Thyroid gland (tissue), 4 donors: Measurements from ENCODE around the gene WFIKKN1.

Experiments
- POLR2A ChIP-seq, 2 donors: fragments of 450-650 bp; IDR thresholded peaks; one replicate each; pipeline ENCODE4 v1.6.1; 2017; ENCODE audit warnings: antibody characterized with exemption in 2 of 2, mild to moderate bottlenecking in 2 of 2, moderate library complexity in 1 of 2
- TF ChIP-seq, protein P1 (sequence below), 6 experiments: fragments of 200-600 bp in 3 of 6; fragments of 450-650 bp in 3 of 6; sonication (generic) in 3 of 6; IDR thresholded peaks; one replicate each; pipeline ENCODE4 v1.5.1; 2016 to 2019; ENCODE audit warnings: antibody characterized with exemption in 6 of 6, mild to moderate bottlenecking in 2 of 6, inconsistent platforms in 1 of 6, moderate library complexity in 1 of 6

GRCh38 chr16:591231-591630 is 39.6 kb upstream of the WFIKKN1 start:
- TF ChIP-seq, protein P1, sequence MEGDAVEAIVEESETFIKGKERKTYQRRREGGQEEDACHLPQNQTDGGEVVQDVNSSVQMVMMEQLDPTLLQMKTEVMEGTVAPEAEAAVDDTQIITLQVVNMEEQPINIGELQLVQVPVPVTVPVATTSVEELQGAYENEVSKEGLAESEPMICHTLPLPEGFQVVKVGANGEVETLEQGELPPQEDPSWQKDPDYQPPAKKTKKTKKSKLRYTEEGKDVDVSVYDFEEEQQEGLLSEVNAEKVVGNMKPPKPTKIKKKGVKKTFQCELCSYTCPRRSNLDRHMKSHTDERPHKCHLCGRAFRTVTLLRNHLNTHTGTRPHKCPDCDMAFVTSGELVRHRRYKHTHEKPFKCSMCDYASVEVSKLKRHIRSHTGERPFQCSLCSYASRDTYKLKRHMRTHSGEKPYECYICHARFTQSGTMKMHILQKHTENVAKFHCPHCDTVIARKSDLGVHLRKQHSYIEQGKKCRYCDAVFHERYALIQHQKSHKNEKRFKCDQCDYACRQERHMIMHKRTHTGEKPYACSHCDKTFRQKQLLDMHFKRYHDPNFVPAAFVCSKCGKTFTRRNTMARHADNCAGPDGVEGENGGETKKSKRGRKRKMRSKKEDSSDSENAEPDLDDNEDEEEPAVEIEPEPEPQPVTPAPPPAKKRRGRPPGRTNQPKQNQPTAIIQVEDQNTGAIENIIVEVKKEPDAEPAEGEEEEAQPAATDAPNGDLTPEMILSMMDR (IDR thresholded peaks at IDR 0.05): no peak
- TF ChIP-seq POLR2A (IDR thresholded peaks at IDR 0.05): no peak
